Sigmoid colon (tissue), 4 donors: Measurements from ENCODE around the gene AP5B1.

Source experiments
- POLR2A ChIP-seq, 2 donors: fragments of 450-650 bp; IDR thresholded peaks; one replicate each; pipeline ENCODE4 v1.6.1; 2016; ENCODE audit warnings: antibody characterized with exemption in 2 of 2, mild to moderate bottlenecking in 2 of 2, moderate library complexity in 2 of 2
- POLR2AphosphoS5 ChIP-seq, 4 donors: sonication (generic); formaldehyde crosslinking; IDR thresholded peaks; one replicate each; pipeline ENCODE4 v1.6.1; 2017; ENCODE audit warnings: antibody characterized with exemption in 4 of 4
- TF ChIP-seq, protein P1 (sequence below), 4 experiments: fragments of 450-650 bp in 3 of 4; fragments of 200-600 bp in 1 of 4; IDR thresholded peaks; one replicate each; pipeline ENCODE4 v1.5.1; 2016 to 2019; ENCODE audit warnings: antibody characterized with exemption in 4 of 4, mild to moderate bottlenecking in 3 of 4, moderate library complexity in 2 of 4

DNA sequence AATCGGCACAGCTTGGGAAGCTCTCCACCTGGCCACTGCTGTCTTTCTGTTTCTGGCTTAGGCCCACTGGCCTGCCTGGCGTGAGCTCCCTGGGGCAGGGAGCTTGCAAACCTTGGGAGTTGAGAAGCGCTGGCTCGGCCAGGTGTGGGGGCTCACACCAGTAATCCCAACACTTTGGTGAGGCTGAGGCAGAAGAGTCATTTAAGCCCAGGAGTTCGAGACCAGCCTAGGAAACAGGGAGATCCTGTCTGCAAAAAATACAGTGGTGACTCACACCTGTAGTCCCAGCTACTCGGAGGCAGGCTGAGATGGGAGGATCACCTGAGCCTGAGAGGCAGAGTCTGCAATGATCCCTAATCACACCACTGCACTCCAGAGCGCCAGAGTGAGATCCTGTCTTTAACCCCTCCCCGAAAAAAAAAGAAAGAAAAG, 4.0 kb downstream of the AP5B1 start:
- TF ChIP-seq POLR2AphosphoS5 (IDR thresholded peaks at IDR 0.05) (no peak), POLR2A (IDR thresholded peaks at IDR 0.05) (no peak)
- TF ChIP-seq, protein P1, sequence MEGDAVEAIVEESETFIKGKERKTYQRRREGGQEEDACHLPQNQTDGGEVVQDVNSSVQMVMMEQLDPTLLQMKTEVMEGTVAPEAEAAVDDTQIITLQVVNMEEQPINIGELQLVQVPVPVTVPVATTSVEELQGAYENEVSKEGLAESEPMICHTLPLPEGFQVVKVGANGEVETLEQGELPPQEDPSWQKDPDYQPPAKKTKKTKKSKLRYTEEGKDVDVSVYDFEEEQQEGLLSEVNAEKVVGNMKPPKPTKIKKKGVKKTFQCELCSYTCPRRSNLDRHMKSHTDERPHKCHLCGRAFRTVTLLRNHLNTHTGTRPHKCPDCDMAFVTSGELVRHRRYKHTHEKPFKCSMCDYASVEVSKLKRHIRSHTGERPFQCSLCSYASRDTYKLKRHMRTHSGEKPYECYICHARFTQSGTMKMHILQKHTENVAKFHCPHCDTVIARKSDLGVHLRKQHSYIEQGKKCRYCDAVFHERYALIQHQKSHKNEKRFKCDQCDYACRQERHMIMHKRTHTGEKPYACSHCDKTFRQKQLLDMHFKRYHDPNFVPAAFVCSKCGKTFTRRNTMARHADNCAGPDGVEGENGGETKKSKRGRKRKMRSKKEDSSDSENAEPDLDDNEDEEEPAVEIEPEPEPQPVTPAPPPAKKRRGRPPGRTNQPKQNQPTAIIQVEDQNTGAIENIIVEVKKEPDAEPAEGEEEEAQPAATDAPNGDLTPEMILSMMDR (IDR thresholded peaks at IDR 0.05): no peak
